DMS53 treated with DMSO at 0.1 percent for 48 hours (cell line): Measurements from ENCODE around the gene RUFY3.
"Not testable (repeated sequence)": the region's sequence is repeated elsewhere in the genome, so short reads cannot be mapped to it uniquely, and the experiment has no call there.

Source experiments
- DNase-seq: peaks from one replicate; lab custom pipeline; 2025; ENCODE audit not compliant: unreplicated experiment; lab: John Stamatoyannopoulos, UW

Gene RUFY3

DNA sequence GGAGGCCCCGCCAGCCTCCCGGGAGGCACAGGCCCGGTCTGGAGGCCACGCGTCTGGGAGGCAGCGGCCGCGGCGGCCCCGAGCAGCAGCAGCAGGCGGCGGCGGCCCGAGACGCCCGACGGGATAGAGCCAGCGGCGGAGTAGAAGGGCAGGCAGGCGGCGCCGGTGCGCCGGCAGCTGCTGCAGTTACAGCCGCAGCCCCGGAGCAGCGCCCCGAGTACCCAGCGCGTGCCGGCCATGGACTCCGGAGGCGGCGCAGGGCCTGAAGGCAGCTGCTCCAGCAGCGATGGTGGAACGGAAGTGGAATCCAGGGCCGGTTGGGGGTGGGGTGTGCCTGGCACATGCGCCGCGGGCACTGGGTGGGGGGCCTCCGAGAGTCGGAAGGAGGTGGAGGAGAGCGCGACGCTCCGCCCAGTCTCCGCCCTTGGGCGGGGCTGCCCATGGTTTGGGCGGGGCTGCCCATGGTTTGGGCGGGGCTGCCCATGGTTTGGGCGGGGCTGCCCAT lies 117.9 kb downstream of the RUFY3 start, which contains the start of gene GRSF1:
TSS of gene GRSF1 (minus strand) at position 302 of the 505 bp plus-strand sequence. CDS start at position 239, 63 bp downstream.
- peak; percentile 43 for DNase-seq

DNA sequence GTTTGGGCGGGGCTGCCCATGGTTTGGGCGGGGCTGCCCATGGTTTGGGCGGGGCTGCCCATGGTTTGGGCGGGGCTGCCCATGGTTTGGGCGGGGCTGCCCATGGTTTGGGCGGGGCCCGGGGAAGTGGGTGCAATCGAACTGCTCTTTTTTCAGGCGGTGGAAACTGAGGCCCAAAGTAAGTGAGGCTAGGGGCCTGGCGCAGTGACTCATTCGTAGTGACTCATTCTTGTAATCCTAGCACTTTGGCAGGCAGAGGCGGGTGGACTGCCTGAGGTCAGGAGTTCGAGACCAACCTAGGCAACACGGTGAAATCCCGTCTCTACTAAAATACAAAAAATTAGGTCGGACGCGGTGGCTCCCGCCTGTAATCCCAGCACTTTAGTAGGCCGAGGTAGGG lies 118.4 kb downstream of the RUFY3 start:
- DNase-seq, result not testable (repeated sequence)

DNA sequence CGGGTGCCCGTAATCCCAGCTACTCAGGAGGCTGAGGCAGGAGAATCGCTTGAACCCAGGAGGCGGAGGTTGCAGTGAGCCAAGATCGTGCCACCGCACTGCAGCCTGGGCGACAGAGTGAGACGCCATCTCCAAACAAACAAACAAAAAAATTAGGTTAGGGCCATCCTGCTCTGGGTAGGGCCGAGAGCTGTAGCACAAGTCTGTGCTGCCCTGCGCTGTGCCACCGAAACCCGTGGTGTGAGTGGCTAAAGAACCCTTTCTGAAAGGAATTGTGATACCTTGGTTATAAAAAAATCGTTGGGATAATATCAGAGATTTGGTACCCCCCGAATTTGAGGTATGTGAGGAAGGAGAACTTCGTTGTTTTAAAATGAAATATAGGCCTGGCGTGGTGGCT lies 118.9 kb downstream of the RUFY3 start:
- not testable (repeated sequence) for DNase-seq

DNA sequence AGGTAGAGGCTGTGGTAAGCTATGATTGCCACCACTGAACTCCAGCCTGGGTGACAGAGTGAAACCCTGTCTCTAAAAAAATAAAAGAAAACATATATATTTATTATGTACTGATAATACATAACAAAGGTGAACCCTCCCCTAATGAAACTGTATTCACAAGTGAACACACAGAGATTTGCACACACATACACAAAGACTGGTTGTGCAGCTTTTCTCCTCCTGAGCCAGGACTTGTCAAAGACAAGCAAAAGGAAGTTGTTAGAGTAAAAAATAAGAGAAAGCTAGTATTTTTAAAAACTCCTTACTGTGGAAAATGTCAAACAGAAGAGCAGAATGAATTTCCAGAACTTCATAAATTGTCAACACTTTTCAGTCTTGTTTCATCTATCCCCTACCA lies 119.4 kb downstream of the RUFY3 start:
- DNase-seq, result no peak

DNA sequence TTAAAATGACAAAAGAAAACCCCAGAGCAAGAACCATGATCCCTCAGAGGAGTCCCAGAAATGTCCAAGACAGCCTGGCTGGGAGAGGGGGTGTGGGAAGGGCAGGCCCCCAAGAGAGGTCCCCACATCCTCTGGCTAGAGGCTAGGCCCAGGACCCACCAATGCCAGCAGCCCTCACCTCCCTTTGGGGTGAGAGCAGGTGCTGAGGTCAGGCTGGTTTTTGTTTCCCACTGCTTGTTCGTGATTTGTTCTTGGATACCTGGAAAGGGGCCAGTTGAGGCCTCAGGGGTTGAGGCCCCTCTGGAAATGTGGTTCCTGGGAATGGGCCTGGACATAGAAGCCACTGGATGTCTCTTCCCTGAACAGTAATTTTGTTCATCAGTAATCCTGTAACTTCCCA lies 120.2 kb downstream of the RUFY3 start:
- DNase-seq, result no peak

DNA sequence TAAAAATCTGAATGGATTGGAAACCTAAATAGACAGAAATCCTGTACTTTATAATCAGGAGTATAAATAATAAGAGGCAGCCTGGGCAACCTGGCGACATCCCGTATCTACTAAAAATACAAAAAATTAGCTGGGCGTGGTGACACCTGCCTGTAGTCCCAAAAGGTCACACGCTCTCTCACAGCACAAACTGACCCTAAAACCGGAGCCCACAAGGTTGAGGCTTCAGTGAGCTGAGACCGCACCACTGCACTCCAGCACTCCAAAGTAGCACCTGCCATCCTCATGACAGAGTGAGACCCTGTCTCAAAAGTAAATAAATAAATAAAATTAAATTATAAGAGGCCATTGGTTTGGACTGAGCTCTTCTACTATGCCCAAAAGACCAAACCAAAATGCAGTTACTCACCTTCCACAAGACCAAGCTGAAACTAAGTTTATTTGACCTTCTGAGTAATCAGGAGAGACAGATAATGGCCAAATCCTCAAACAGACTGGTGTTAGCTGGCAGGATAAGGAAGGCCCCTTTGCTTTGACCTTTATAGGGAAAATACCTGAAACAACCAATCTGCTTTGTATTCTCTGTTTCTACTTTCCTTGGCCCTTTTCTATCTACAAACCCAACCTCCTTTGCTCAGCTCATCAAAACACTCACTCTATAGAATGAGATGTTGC lies 121.1 kb downstream of the RUFY3 start:
- DNase-seq, result no peak

DNA sequence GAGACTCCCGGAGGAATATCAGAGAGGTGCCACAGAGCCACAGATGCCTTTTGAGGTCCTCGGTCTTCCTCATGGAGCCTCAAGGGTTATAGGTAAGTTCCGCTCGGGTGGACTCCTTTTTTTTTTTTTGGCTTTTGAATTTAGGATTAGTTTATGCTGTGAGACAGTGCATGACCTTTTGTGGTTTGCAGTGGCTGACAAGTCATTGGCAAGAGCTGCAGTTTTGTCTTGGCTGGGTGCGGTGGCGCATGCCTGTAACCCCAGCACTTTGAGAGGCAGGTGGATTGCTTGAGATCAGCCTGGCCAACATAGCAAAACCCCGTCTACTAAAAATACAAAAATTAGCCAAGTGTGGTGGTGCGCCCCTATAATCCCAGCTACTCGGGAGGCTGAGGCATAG lies 122.4 kb downstream of the RUFY3 start:
- DNase-seq, result no peak

DNA sequence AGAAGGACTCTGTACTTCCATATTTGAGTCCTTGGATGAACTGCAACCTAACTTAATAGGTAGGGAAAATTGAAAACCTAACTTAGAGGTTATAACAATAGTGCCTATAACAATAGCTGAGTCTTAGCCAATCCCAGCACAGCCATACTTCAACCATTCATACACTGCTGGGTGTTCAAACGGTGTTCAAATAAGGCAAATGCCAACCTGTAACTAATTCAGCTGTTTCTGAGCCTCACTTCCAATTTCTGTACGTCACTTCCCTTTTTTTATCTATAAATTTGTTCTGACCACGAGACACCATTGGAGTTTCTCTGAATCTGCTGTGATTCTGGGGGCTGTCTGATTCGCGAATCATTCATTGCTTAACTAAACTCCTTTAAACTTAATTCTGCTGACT lies 127.5 kb downstream of the RUFY3 start:
- no peak for DNase-seq

DNA sequence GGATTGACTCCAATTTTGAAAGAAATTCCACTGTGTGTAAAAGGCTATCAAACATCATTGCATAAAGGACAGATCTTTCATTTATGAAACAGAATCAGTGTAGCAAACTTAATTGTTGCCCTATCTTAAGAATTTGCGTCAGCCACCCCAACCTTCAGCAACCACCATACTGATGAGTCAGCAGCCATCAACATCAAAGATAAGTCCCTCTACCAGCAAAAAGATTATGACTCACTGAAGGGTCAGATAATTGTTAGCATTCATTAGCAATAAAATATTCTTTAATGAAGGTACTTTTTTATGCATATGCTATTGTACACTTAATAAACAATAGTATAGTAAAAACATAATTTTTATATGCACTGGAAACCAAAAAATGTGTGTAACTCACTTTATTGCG lies 133.7 kb downstream of the RUFY3 start:
- DNase-seq, result no peak
